Muscle layer of duodenum (tissue), 2 donors: Measurements from ENCODE around the gene KCNC4.

Experiments
- H3K27ac ChIP-seq: one replicate; pipeline ENCODE4 v1.7.0; 2013; ENCODE audit warnings: mild to moderate bottlenecking, low read length
- H3K27me3 ChIP-seq: one replicate; pipeline ENCODE4 v1.7.0; 2013; ENCODE audit warnings: low read depth, mild to moderate bottlenecking, control low read depth, low read length
- H3K36me3 ChIP-seq, 2 donors: one replicate each; pipeline ENCODE4 v1.7.0; 2013; ENCODE audit warnings: low read length in 2 of 2, control low read depth in 1 of 2, mild to moderate bottlenecking in 1 of 2; ENCODE audit not compliant: insufficient read depth in 2 of 2, control insufficient read depth in 1 of 2
- H3K4me1 ChIP-seq, 2 donors: one replicate each; pipeline ENCODE4 v1.7.0; 2013; ENCODE audit warnings: low read length in 2 of 2, mild to moderate bottlenecking in 2 of 2, control low read depth in 1 of 2, moderate library complexity in 1 of 2; ENCODE audit not compliant: insufficient read depth in 2 of 2, control insufficient read depth in 1 of 2
- H3K4me3 ChIP-seq, 2 donors: one replicate each; pipeline ENCODE4 v1.7.0; 2013; ENCODE audit warnings: low read length in 2 of 2, low read depth in 1 of 2, mild to moderate bottlenecking in 1 of 2
- H3K9me3 ChIP-seq, 2 donors: one replicate each; pipeline ENCODE4 v1.7.0; 2013; ENCODE audit warnings: low read length in 2 of 2, control low read depth in 1 of 2, mild to moderate bottlenecking in 1 of 2; ENCODE audit not compliant: control insufficient read depth in 1 of 2
- donor health status: healthy.

KCNC4 gene

DNA sequence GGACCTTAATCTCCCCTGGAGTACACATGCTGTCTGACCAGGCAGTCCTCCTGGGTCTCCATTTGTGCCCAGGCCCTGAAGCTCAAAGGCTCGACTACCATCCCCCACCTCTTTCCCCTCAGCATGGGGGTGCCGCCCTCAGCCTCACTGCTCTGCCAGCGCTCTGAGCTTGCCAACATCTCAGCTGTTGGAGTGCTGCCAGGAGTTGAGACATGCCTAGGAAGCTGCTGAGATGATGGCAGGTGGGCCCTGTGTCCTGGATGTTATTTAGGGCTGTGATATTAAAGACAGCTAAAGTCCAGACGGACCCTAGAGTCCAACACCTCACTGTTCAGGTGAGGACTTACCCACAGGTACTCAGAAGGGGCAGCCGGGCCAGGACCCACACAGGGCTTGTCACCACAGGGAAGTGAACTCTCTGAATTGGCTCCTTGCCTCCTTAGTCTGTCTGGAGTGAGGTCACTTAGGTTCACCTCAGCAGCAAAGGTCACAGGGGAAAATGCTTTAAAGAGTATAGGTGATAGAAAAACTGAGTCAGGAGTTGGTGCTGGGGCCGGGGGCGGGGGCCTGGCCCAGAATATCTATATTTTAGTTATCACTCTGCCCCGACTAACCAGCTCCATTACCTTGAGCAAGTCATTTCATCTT, 19.7 kb upstream of the KCNC4 start:
- Histone ChIP-seq H3K27ac (no peak overlapping the region), H3K27me3 (no peaks in the 10 kb centered on the region), H3K4me3 (no peak overlapping the region), H3K36me3 (no peaks in the 10 kb centered on the region), H3K4me1 (peaks cover 0 to 12% of the 10 kb centered on the region in 2 donors), H3K9me3 (no peaks in the 10 kb centered on the region)

DNA sequence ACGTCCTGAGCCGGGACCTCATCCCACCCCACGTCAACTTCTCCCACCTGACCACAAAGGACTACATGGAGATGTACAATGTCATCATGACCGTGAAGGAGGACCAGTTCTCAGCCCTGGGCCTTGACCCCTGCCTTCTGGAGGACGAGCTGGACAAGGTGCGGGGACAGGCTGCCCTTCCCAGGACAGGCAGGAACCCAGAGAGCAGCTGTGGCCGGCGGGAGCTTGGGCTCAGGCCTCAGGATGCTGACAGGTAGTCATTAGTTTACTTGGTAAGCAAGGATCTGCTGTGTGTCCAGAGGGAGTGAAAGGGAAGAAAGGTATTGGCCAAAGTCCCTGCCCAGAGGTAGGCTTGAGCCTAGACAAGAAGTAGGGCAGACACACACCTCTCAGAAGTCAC, 17.6 kb upstream of the KCNC4 start:
- Histone ChIP-seq H3K27ac (no peak overlapping the region), H3K4me3 (no peak overlapping the region), H3K4me1 (peaks cover 0 to 8% of the 10 kb centered on the region in 2 donors), H3K36me3 (no peaks in the 10 kb centered on the region), H3K27me3 (no peaks in the 10 kb centered on the region), H3K9me3 (no peaks in the 10 kb centered on the region)

DNA sequence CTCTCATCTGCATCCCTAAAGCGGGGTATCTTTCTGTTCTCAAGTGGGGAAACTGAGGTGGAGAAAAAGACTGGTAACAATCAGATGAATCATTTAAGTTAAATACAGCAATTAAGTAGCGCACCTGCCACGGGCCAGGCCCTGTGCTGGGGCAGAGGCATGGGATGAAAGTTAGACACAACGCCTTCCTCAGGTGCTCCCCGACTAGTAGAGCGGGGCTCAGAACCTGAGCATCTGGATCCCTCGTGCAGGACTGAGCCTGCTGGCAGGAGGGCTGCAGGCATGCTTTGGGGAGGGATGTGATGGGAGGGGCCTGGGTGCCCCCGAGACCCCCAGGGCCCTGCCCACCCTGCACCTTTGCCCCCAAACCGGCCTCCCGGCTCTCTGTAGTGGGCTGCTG, 14.9 kb upstream of the KCNC4 start:
- no peaks in the 10 kb centered on the region for H3K36me3 ChIP-seq
- no peaks in the 10 kb centered on the region for H3K27me3 ChIP-seq

DNA sequence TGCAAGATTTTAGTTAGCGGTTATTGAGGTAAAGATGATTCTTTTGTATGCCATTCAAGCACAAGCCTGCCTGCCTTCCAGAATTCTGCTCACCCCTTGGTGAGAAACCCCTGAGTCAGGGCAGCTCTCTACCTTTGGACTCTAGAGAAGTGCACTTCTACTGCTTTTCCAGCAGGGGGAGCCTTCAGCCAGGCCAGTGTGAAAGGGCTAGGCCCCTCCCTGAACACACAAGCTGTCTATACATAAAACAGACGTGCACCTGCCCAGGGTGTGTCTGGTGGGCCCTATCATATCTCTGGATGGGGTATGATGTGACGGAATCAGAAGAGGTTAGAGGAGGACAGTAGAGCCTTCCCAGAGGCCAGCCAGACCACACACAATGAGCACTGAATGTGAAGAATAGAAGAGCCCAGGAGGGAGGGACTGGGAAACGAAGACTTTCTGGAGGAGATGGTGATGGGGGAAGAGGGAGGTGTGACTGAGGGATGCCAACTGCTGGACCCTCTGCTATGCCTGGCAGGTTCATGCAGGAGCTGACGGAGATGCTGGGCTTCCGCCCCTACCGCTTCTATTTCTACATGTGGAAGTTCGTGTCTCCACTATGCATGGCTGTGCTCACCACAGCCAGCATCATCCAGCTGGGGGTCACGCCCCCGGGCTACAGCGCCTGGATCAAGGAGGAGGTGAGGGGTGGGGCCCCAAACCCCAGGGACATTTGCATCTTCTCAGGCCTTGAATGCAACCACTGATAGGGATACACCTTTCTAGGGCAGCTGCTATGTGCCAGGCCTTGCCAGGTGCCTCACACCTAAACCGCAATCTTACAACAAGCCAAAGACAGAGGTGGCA, 13.0 kb upstream of the KCNC4 start:
- Histone ChIP-seq H3K36me3 (no peaks in the 10 kb centered on the region), H3K4me3 (no peak overlapping the region), H3K9me3 (no peaks in the 10 kb centered on the region), H3K27me3 (no peaks in the 10 kb centered on the region), H3K27ac (no peak overlapping the region), H3K4me1 (no peaks in the 10 kb centered on the region)

More for the DNA sequence above, 14.9 kb upstream of the KCNC4 start:
- H3K27ac ChIP-seq = no peak overlapping the region
- no peaks in the 10 kb centered on the region for H3K4me1 ChIP-seq
- H3K4me3 ChIP-seq = no peak overlapping the region
- H3K9me3 ChIP-seq = no peaks in the 10 kb centered on the region

DNA sequence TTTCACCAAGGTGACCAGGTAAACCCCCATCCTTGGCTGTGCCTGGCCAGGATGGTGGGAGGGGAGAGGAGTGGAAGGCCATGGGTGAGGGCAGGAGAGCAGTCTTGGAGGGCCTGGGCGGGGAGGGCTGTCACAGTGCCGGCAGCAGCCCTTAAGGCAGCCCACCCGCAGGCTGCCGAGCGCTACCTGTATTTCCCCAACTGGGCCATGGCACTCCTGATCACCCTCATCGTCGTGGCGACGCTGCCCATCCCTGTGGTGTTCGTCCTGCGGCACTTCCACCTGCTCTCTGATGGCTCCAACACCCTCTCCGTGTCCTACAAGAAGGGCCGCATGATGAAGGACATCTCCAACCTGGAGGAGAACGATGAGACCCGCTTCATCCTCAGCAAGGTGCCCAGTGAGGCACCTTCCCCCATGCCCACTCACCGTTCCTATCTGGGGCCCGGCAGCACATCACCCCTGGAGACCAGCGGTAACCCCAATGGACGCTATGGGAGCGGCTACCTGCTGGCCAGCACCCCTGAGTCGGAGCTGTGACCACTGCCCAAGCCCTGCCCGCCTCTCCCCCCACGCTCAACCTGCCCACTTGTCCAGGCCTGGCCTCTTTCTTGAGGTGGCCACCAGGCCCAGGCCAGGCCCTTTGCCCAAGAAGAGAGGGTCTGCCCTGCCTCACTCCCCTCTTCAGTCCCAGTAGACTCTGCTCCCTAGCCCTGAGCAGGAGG, 12.0 kb upstream of the KCNC4 start:
- H3K27ac ChIP-seq = no peak overlapping the region
- H3K4me1 ChIP-seq = peaks cover 0 to 1% of the 10 kb centered on the region in 2 donors
- no peaks in the 10 kb centered on the region for H3K9me3 ChIP-seq
- no peak overlapping the region for H3K4me3 ChIP-seq
- no peaks in the 10 kb centered on the region for H3K36me3 ChIP-seq
- H3K27me3 ChIP-seq = no peaks in the 10 kb centered on the region

DNA sequence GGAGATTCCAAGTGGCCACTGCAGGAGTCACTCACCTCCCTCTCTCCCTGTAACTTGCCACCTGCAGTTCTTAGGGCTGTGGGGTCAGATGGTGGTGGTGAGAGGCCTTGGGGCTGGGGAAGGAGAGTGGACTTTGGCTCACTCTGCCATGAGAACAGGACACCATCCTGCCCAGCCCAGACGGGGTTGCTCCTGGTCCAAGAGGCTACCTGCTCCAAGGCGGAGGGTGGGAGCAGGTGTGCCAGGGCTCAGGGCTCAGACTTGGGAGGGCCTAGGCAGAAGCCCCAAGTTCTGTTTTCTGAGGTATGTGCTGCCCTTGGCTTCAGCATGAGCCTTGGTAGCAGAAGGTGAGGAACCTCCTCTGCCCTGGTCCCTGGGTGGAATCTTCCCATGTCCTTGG, 11.4 kb upstream of the KCNC4 start:
- H3K9me3 ChIP-seq = no peaks in the 10 kb centered on the region
- H3K4me1 ChIP-seq = peaks cover 0 to 3% of the 10 kb centered on the region in 2 donors
- no peaks in the 10 kb centered on the region for H3K27me3 ChIP-seq
- no peak overlapping the region for H3K4me3 ChIP-seq
- H3K27ac ChIP-seq = no peak overlapping the region
- no peaks in the 10 kb centered on the region for H3K36me3 ChIP-seq

DNA sequence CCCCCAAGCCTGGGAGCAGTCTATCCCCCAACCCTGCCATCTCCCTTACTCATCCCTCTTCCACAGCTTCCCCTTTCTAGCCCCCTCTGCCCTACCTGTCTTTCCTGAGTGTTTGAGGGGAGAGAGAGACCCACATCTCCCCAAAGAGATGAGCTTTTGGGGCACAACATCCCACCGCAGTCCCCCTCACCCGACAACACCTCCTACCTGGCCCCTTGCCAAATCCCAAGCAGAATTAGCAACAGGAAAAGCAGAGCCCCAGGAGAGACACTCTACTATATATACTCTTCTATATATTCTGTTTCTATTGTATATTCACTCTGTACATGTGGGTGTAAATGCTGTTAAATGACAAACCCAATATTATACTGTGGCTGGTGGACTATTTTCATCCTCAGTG, 9.9 kb upstream of the KCNC4 start:
- Histone ChIP-seq H3K9me3 (no peaks in the 10 kb centered on the region), H3K27me3 (no peaks in the 10 kb centered on the region), H3K4me1 (peaks cover 0 to 3% of the 10 kb centered on the region in 2 donors), H3K27ac (no peak overlapping the region), H3K4me3 (no peak overlapping the region), H3K36me3 (no peaks in the 10 kb centered on the region)

DNA sequence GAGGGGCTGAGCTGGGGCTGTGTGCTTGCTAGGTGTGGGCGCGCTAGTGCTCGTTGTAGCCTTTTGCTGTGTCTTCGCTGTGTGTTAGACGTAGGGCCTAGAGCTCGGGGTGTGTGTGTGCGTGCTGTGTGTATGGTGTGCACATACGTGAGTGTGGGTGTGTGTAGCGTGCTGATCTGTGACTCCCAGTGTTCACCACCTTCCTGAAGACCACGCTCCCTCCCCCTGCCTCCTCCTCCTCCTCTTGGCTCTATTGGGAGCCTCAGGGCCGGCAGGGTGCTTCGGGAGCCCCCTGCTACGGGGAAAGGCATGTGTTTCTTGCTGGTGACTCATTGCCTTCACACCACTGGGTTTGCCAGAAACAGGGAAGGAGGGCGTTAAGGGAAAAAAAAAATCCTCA, 9.4 kb upstream of the KCNC4 start:
- Histone ChIP-seq H3K9me3 (no peaks in the 10 kb centered on the region), H3K4me1 (peaks cover 0 to 3% of the 10 kb centered on the region in 2 donors), H3K27me3 (no peaks in the 10 kb centered on the region), H3K36me3 (no peaks in the 10 kb centered on the region), H3K27ac (no peak overlapping the region), H3K4me3 (no peak overlapping the region)

DNA sequence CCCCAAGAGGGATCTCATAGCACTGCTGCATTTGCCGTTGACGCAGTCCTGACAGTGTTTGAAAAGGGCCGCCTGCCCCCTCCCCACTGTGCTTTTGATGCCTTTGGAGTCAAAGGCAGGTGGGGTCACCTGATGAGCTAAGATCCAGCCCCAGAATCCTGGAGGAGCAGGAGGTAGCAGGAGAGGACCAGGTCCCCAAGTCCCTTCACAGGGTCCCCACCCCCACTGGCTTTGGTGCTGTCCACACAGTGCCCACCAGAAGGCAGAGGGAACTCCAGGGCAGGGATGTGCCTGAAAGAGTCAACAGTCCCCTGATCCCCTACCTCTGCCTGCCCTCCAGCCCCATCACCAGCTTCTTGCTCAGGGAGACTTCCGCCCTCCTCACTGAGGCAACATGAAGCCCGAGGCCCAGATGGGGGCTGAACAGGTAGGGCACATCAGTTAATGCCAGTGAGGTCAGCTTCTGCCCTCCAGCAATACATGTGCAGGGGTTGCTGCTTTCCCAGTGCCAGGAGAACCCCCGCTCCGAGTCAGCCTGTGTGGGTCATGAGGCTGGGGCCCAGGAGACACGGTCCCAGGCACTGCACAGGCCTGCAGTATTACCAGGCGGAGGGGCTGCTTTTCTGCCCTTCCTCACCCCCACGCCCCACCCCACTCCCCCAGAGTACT, 8.8 kb upstream of the KCNC4 start:
- Histone ChIP-seq H3K4me3 (no peak overlapping the region), H3K9me3 (no peaks in the 10 kb centered on the region), H3K36me3 (no peaks in the 10 kb centered on the region), H3K27me3 (no peaks in the 10 kb centered on the region), H3K4me1 (peaks cover 0 to 3% of the 10 kb centered on the region in 2 donors), H3K27ac (no peak overlapping the region)

DNA sequence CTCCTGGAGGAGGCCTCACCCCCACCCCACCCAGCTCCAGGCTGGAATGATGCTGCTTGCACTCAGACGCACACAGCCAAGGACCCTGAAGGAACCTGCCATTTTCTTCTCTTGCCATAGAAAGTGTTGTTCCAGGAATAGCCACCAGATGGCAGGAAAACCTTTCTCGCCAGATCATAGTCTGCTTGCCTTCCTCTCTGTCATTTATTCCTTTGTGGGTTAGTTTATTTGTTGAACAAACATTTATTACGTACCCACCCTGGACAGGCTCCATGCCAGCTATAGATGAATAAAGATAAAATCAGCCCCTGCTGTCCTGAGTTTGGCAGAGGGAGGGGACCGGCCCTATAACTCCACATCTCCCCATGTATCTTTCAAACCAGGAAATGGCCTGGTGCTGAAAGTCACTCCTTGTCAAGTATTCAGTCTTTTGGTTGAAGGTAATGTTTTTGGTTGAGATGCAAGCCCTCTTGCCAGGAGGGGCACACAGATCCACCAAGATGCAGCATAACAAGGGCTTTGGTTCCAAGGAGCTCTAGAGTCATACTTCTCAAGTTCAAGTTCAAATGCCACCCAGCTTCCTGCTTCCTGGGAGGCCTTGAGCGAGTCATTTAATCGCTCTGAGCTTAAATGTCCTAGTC, 7.0 kb upstream of the KCNC4 start:
- H3K9me3 ChIP-seq = no peaks in the 10 kb centered on the region
- no peaks in the 10 kb centered on the region for H3K27me3 ChIP-seq
- H3K4me1 ChIP-seq = peaks cover 0 to 3% of the 10 kb centered on the region in 2 donors
- no peak overlapping the region for H3K4me3 ChIP-seq
- no peaks in the 10 kb centered on the region for H3K36me3 ChIP-seq
- no peak overlapping the region for H3K27ac ChIP-seq
